GM12878 (cell line): ENCODE measurements around the gene MKRN1. TPM values are rescaled to one million over a fixed set of nuclear protein-coding genes. Genes with fewer than 3 reads are reported as not detected.

ENCODE experiments used
- ESRRA ChIP-seq: IDR thresholded peaks from 2 replicates; pipeline ENCODE4 v1.6.1; 2012; ENCODE audit warnings: mild to moderate bottlenecking, low read length, improper control_type of control experiment
- IRF3 ChIP-seq: fragments of 450-650 bp; IDR thresholded peaks from 2 replicates; pipeline ENCODE4 v1.6.1; 2014; ENCODE audit warnings: mild to moderate bottlenecking
- KAT2A ChIP-seq: conservative IDR thresholded peaks from 2 replicates; pipeline ENCODE4 v1.6.1; 2011; ENCODE audit warnings: low read depth, low read length; ENCODE audit not compliant: control insufficient read depth
- MXI1 ChIP-seq: fragments of 150-350 bp; IDR thresholded peaks from 2 replicates; pipeline ENCODE4 v1.6.1; 2011; ENCODE audit warnings: low read depth, mild to moderate bottlenecking, inconsistent platforms, low read length, improper control_type of control experiment
- PBX3 ChIP-seq: IDR thresholded peaks from 2 replicates; pipeline ENCODE4 v1.6.1; 2011; ENCODE audit warnings: mild to moderate bottlenecking, low read depth, low read length, moderate library complexity; ENCODE audit not compliant: insufficient replicate concordance
- RBBP5 ChIP-seq: fragments of 200-600 bp; sonication (generic); conservative IDR thresholded peaks from 2 replicates; pipeline ENCODE4 v1.6.1; 2016
- SMC3 ChIP-seq: IDR thresholded peaks from 2 replicates; pipeline ENCODE4 v1.6.1; 2011; ENCODE audit warnings: low read length, improper control_type of control experiment, borderline replicate concordance
- SUZ12 ChIP-seq: fragments of 200-600 bp; sonication (generic); IDR thresholded peaks from one replicate; pipeline ENCODE4 v1.6.1; 2018; ENCODE audit warnings: antibody characterized with exemption, mild to moderate bottlenecking; ENCODE audit not compliant: unreplicated experiment
- TCF7 ChIP-seq: IDR thresholded peaks from 2 replicates; pipeline ENCODE4 v1.6.1; 2014; ENCODE audit warnings: antibody characterized with exemption, borderline replicate concordance
- ZBTB11 ChIP-seq: fragments of 450-650 bp; formaldehyde crosslinking; IDR thresholded peaks from 2 replicates; pipeline ENCODE4 v1.5.0; 2022; ENCODE audit warnings: mild to moderate bottlenecking, missing genetic modification characterization
- ZNF207 ChIP-seq: fragments of 450-650 bp; IDR thresholded peaks from 2 replicates; pipeline ENCODE4 v1.6.1; 2014; ENCODE audit warnings: antibody characterized with exemption, mild to moderate bottlenecking, borderline replicate concordance
- ZNF622 ChIP-seq: fragments of 450-650 bp; IDR thresholded peaks from 2 replicates; pipeline ENCODE4 v1.6.1; 2017; ENCODE audit warnings: mild to moderate bottlenecking, inconsistent platforms
- polyA plus RNA-seq, 11 experiments: library from polyadenylated mRNA; depleted of rRNA in 4 of 11; unstranded in 6 of 11; stranded (reverse) in 5 of 11; fragments of >200 nt; fragmentation: Nextera tagmentation in 4 of 11; fragmentation: Illumina TruSeq in 1 of 11; extraction: Ambion mirVana in 4 of 11; extraction: Trizol in 1 of 11; gene quantifications; 1 replicate in 1 of 11; 2 replicates in 10 of 11; pipeline versions ENCODE4 v1.2.1 to v1.2.3, GENCODE V29; 2011 to 2016; ENCODE audit warnings: inconsistent platforms in 2 of 11, missing spikeins in 2 of 11, low read depth in 1 of 11
- total RNA-seq, 4 experiments: library from RNA; depleted of rRNA in 3 of 4; stranded (reverse); fragments of >200 nt in 3 of 4; fragmentation: Illumina TruSeq in 1 of 4; extraction: Trizol in 1 of 4; gene quantifications; 2 replicates each; pipeline versions ENCODE4 v1.2.1 to v1.2.3, GENCODE V29; 2013 to 2021
- TF ChIP-seq, protein P1 (sequence below): fragments of 450-650 bp; IDR thresholded peaks from 2 replicates; pipeline ENCODE4 v1.6.1; 2017; ENCODE audit warnings: mild to moderate bottlenecking, moderate library complexity
- TF ChIP-seq, protein P2 (sequence below): fragments of 450-650 bp; IDR thresholded peaks from 2 replicates; pipeline ENCODE4 v1.6.1; 2017; ENCODE audit warnings: low read depth, mild to moderate bottlenecking, moderate library complexity

MKRN1 gene
- total and polyA plus RNA-seq, 10 of the 15 experiments (the other 5 are each of a cell fraction or from before 2014, with no cell fraction given), result 19.1 to 61.3 (median 50.6) TPM

DNA sequence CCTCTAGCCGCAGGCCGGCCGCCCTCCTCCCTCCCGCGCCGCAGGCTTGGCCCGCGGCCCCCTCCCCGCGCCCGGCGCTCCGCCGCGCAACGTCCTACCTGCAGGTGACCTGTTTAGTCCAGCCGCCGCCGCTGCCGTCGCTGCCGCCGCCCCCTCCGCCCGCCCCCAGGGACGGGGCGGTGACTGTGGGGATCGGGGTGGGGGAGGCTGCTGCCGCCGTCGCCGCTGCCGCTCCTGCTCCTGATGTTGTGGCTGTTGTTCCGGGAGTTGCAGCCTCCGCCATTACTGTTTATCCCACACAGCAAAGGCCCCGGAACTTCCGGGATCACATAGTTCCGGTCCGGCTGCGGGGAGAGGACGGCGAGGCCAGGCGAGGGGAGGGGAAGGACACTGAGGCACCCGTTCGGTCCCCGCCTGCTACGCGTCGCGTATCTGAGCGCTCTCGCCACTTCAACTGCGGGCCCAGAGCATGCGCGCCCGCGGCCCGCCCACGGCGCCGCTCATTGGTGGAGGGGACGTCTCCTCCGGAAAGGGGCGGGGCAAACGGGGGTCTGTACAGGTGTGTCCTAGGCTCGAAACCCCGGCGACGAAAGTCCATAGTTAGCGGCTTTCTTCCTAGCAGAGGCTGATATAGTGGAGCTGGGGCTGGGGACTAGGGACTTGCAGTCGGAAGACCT lies at the start of gene MKRN1 (continued):
- TF ChIP-seq ZNF207 (no peak), TCF7 (no peak), RBBP5 (no peak), PBX3 (no peak), IRF3 (no peak), SUZ12 (no peak), ZNF622 (no peak), MXI1 (peak; percentile 75), ZBTB11 (CRISPR knock-in tag) (peak; percentile 60), ESRRA (0 out of 2 replicates have a peak, but pooled peaks have one; percentile 34), KAT2A (no peak), SMC3 (no peak)
- TF ChIP-seq, protein P1, sequence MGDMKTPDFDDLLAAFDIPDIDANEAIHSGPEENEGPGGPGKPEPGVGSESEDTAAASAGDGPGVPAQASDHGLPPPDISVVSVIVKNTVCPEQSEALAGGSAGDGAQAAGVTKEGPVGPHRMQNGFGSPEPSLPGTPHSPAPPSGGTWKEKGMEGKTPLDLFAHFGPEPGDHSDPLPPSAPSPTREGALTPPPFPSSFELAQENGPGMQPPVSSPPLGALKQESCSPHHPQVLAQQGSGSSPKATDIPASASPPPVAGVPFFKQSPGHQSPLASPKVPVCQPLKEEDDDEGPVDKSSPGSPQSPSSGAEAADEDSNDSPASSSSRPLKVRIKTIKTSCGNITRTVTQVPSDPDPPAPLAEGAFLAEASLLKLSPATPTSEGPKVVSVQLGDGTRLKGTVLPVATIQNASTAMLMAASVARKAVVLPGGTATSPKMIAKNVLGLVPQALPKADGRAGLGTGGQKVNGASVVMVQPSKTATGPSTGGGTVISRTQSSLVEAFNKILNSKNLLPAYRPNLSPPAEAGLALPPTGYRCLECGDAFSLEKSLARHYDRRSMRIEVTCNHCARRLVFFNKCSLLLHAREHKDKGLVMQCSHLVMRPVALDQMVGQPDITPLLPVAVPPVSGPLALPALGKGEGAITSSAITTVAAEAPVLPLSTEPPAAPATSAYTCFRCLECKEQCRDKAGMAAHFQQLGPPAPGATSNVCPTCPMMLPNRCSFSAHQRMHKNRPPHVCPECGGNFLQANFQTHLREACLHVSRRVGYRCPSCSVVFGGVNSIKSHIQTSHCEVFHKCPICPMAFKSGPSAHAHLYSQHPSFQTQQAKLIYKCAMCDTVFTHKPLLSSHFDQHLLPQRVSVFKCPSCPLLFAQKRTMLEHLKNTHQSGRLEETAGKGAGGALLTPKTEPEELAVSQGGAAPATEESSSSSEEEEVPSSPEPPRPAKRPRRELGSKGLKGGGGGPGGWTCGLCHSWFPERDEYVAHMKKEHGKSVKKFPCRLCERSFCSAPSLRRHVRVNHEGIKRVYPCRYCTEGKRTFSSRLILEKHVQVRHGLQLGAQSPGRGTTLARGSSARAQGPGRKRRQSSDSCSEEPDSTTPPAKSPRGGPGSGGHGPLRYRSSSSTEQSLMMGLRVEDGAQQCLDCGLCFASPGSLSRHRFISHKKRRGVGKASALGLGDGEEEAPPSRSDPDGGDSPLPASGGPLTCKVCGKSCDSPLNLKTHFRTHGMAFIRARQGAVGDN, result 0 out of 2 replicates have a peak, but pooled peaks have one; percentile 14
- TF ChIP-seq, protein P2, sequence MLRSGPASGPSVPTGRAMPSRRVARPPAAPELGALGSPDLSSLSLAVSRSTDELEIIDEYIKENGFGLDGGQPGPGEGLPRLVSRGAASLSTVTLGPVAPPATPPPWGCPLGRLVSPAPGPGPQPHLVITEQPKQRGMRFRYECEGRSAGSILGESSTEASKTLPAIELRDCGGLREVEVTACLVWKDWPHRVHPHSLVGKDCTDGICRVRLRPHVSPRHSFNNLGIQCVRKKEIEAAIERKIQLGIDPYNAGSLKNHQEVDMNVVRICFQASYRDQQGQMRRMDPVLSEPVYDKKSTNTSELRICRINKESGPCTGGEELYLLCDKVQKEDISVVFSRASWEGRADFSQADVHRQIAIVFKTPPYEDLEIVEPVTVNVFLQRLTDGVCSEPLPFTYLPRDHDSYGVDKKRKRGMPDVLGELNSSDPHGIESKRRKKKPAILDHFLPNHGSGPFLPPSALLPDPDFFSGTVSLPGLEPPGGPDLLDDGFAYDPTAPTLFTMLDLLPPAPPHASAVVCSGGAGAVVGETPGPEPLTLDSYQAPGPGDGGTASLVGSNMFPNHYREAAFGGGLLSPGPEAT, result no peak
